ENCODE results near the gene ENOX2.

ENOX2 gene

GRCh38 chrX:130771230-130771629 lies 131.8 kb downstream of the ENOX2 start:
- no peaks in the 10 kb centered on the region for H3K27me3 ChIP-seq (ENCODE audit: insufficient read depth, insufficient read length)
- H3K9ac ChIP-seq (ENCODE audit: insufficient read length, low read depth): no peak overlapping the region
- DNase-seq (ENCODE audit: low read depth, low spot score): no peak
- no peaks in the 10 kb centered on the region for H3K36me3 ChIP-seq (ENCODE audit: insufficient read depth, insufficient read length, low read length)
- TF ChIP-seq ZNF274 (IDR thresholded peaks at IDR 0.05; ENCODE audit: low read depth, low read length): no peak
- no peak for TF ChIP-seq YY1 (IDR thresholded peaks at IDR 0.05; ENCODE audit: insufficient read depth, insufficient read length)
- no peak for TF ChIP-seq SUZ12 (IDR thresholded peaks at IDR 0.05; ENCODE audit: extremely low read depth, insufficient read depth, insufficient read length)
- H3K4me1 ChIP-seq (ENCODE audit: insufficient read depth, insufficient read length): no peaks in the 10 kb centered on the region
- H3K4me3 ChIP-seq (ENCODE audit: insufficient read length, low read depth): no peak overlapping the region
- no peaks in the 10 kb centered on the region for H3K9me3 ChIP-seq (ENCODE audit: insufficient read depth, low read length)

GRCh38 chrX:130770615-130771014 lies 132.4 kb downstream of the ENOX2 start:
- Histone ChIP-seq H3K36me3 (ENCODE audit: insufficient read depth, insufficient read length, low read length) (no peaks in the 10 kb centered on the region), H3K9ac (ENCODE audit: insufficient read length, low read depth) (no peak overlapping the region), H3K4me1 (ENCODE audit: insufficient read depth, insufficient read length) (no peaks in the 10 kb centered on the region), H3K9me3 (ENCODE audit: insufficient read depth, low read length) (no peaks in the 10 kb centered on the region), H3K4me3 (ENCODE audit: insufficient read length, low read depth) (no peak overlapping the region), H3K27me3 (ENCODE audit: insufficient read depth, insufficient read length) (no peaks in the 10 kb centered on the region)
- no peak for TF ChIP-seq SUZ12 (IDR thresholded peaks at IDR 0.05; ENCODE audit: extremely low read depth, insufficient read depth, insufficient read length)
- no peak for TF ChIP-seq YY1 (IDR thresholded peaks at IDR 0.05; ENCODE audit: insufficient read depth, insufficient read length)
- TF ChIP-seq ZNF274 (IDR thresholded peaks at IDR 0.05; ENCODE audit: low read depth, low read length): no peak
- no peak for DNase-seq (ENCODE audit: low read depth, low spot score)

- H3K4me3 ChIP-seq (ENCODE audit: insufficient read length, low read depth): no peak overlapping the region
- H3K27me3 ChIP-seq (ENCODE audit: insufficient read depth, insufficient read length): no peaks in the 10 kb centered on the region
- H3K36me3 ChIP-seq (ENCODE audit: insufficient read depth, insufficient read length, low read length): no peaks in the 10 kb centered on the region
- DNase-seq (ENCODE audit: low read depth, low spot score): no peak
- TF ChIP-seq YY1 (IDR thresholded peaks at IDR 0.05; ENCODE audit: insufficient read depth, insufficient read length) (no peak), ZNF274 (IDR thresholded peaks at IDR 0.05; ENCODE audit: low read depth, low read length) (no peak), SUZ12 (IDR thresholded peaks at IDR 0.05; ENCODE audit: extremely low read depth, insufficient read depth, insufficient read length) (no peak)
- no peaks in the 10 kb centered on the region for H3K9me3 ChIP-seq (ENCODE audit: insufficient read depth, low read length)
- H3K9ac ChIP-seq (ENCODE audit: insufficient read length, low read depth): no peak overlapping the region
- no peaks in the 10 kb centered on the region for H3K4me1 ChIP-seq (ENCODE audit: insufficient read depth, insufficient read length)
These were observed 133.2 kb downstream of the ENOX2 start for GRCh38 chrX:130769835-130770234.

- Histone ChIP-seq H3K4me3 (ENCODE audit: insufficient read length, low read depth) (no peak overlapping the region), H3K36me3 (ENCODE audit: insufficient read depth, insufficient read length, low read length) (no peaks in the 10 kb centered on the region), H3K9me3 (ENCODE audit: insufficient read depth, low read length) (no peaks in the 10 kb centered on the region), H3K4me1 (ENCODE audit: insufficient read depth, insufficient read length) (no peaks in the 10 kb centered on the region), H3K9ac (ENCODE audit: insufficient read length, low read depth) (no peak overlapping the region), H3K27me3 (ENCODE audit: insufficient read depth, insufficient read length) (no peaks in the 10 kb centered on the region)
- DNase-seq (ENCODE audit: low read depth, low spot score): no peak
- TF ChIP-seq YY1 (IDR thresholded peaks at IDR 0.05; ENCODE audit: insufficient read depth, insufficient read length) (no peak), ZNF274 (IDR thresholded peaks at IDR 0.05; ENCODE audit: low read depth, low read length) (no peak), SUZ12 (IDR thresholded peaks at IDR 0.05; ENCODE audit: extremely low read depth, insufficient read depth, insufficient read length) (no peak)
These were observed 144.9 kb downstream of the ENOX2 start for GRCh38 chrX:130758072-130758471.

- no peaks in the 10 kb centered on the region for H3K9me3 ChIP-seq (ENCODE audit: insufficient read depth, low read length)
- TF ChIP-seq ZNF274 (IDR thresholded peaks at IDR 0.05; ENCODE audit: low read depth, low read length): no peak
- no peak for TF ChIP-seq YY1 (IDR thresholded peaks at IDR 0.05; ENCODE audit: insufficient read depth, insufficient read length)
- TF ChIP-seq SUZ12 (IDR thresholded peaks at IDR 0.05; ENCODE audit: extremely low read depth, insufficient read depth, insufficient read length): no peak
- H3K27me3 ChIP-seq (ENCODE audit: insufficient read depth, insufficient read length): no peaks in the 10 kb centered on the region
- DNase-seq (ENCODE audit: low read depth, low spot score): no peak
- no peak overlapping the region for H3K4me3 ChIP-seq (ENCODE audit: insufficient read length, low read depth)
- no peaks in the 10 kb centered on the region for H3K4me1 ChIP-seq (ENCODE audit: insufficient read depth, insufficient read length)
- no peak overlapping the region for H3K9ac ChIP-seq (ENCODE audit: insufficient read length, low read depth)
- no peaks in the 10 kb centered on the region for H3K36me3 ChIP-seq (ENCODE audit: insufficient read depth, insufficient read length, low read length)
These were observed 146.8 kb downstream of the ENOX2 start for GRCh38 chrX:130756233-130756632.

GRCh38 chrX:130754353-130754752 lies 148.7 kb downstream of the ENOX2 start:
- Histone ChIP-seq H3K4me1 (ENCODE audit: insufficient read depth, insufficient read length) (no peaks in the 10 kb centered on the region), H3K9me3 (ENCODE audit: insufficient read depth, low read length) (no peaks in the 10 kb centered on the region), H3K27me3 (ENCODE audit: insufficient read depth, insufficient read length) (no peaks in the 10 kb centered on the region), H3K4me3 (ENCODE audit: insufficient read length, low read depth) (no peak overlapping the region), H3K36me3 (ENCODE audit: insufficient read depth, insufficient read length, low read length) (no peaks in the 10 kb centered on the region), H3K9ac (ENCODE audit: insufficient read length, low read depth) (no peak overlapping the region)
- no peak for TF ChIP-seq YY1 (IDR thresholded peaks at IDR 0.05; ENCODE audit: insufficient read depth, insufficient read length)
- no peak for TF ChIP-seq SUZ12 (IDR thresholded peaks at IDR 0.05; ENCODE audit: extremely low read depth, insufficient read depth, insufficient read length)
- TF ChIP-seq ZNF274 (IDR thresholded peaks at IDR 0.05; ENCODE audit: low read depth, low read length): no peak
- DNase-seq (ENCODE audit: low read depth, low spot score): no peak

- H3K4me1 ChIP-seq (ENCODE audit: insufficient read depth, insufficient read length): no peaks in the 10 kb centered on the region
- H3K36me3 ChIP-seq (ENCODE audit: insufficient read depth, insufficient read length, low read length): no peaks in the 10 kb centered on the region
- TF ChIP-seq SUZ12 (IDR thresholded peaks at IDR 0.05; ENCODE audit: extremely low read depth, insufficient read depth, insufficient read length): no peak
- TF ChIP-seq YY1 (IDR thresholded peaks at IDR 0.05; ENCODE audit: insufficient read depth, insufficient read length): no peak
- TF ChIP-seq ZNF274 (IDR thresholded peaks at IDR 0.05; ENCODE audit: low read depth, low read length): no peak
- DNase-seq (ENCODE audit: low read depth, low spot score): no peak
- H3K9me3 ChIP-seq (ENCODE audit: insufficient read depth, low read length): no peaks in the 10 kb centered on the region
- H3K9ac ChIP-seq (ENCODE audit: insufficient read length, low read depth): no peak overlapping the region
- no peak overlapping the region for H3K4me3 ChIP-seq (ENCODE audit: insufficient read length, low read depth)
- H3K27me3 ChIP-seq (ENCODE audit: insufficient read depth, insufficient read length): no peaks in the 10 kb centered on the region
These were observed 156.2 kb downstream of the ENOX2 start for GRCh38 chrX:130746709-130747342.

Measured in NT2/D1 (cell line).